GM18507 (cell line): Measurements from ENCODE around the gene DENND1A.
A peak's percentile ranks its signal among the peaks of the same experiment; 100 is the strongest.
"Not testable (repeated sequence)": the region's sequence is repeated elsewhere in the genome, so short reads cannot be mapped to it uniquely, and the experiment has no call there.

Experiments used
- DNase-seq: peaks from one replicate; pipeline ENCODE4 v3.0.0; 2011; ENCODE audit warnings: low read depth; ENCODE audit not compliant: insufficient read length; ENCODE audit errors: extremely low spot score
- FAIRE-seq: peaks from 2 replicates; lab custom pipeline; 2011; peaks lifted over from hg19 to GRCh38; lab: Jason Lieb, UNC

Gene DENND1A

DNA sequence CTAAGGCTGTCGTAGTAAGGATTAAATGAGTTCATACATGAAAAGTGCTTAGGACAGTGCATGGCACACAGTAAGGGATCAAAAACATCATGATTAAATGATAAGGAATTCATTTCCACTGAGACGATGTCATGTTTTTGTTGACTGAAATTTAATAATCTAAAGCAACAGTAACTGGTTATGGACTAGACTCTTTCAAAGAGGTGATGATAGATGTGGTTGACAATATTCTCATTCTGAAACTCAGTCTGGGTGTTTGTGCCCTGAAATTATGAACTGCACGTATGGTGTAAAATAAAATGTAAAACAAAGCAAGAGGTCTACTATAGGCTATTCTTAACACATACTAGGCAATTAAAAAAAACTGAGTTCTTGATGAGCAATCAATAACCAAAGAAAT lies 280.0 kb downstream of the DENND1A start:
- no peak for DNase-seq
- FAIRE-seq: no peak

- no peak for FAIRE-seq
- no peak for DNase-seq
Observed at GRCh38 chr9:123647145-123647544, 282.8 kb downstream of the DENND1A start.

GRCh38 chr9:123645762-123646161 lies 284.2 kb downstream of the DENND1A start:
- FAIRE-seq (no peak), DNase-seq (no peak)

DNA sequence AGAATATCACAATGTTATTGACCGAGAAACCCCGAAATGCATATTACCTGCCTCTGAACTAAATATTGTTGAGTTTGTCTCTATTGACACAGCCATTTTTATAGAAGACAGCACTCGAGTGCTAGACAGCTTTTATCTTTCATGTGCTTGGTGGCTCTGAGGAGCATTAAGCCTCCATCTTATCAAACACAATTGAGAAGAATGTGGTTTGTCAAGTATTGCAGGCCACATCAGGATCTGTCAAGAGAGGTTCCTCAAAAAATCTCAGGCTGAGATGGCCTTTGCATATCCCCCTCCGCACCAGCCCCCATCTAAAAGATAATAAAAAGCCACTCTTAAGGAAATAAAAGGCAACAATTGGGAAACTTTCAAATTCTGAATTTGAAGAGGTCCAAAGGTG lies 284.8 kb downstream of the DENND1A start:
- FAIRE-seq (no peak), DNase-seq (no peak)

DNA sequence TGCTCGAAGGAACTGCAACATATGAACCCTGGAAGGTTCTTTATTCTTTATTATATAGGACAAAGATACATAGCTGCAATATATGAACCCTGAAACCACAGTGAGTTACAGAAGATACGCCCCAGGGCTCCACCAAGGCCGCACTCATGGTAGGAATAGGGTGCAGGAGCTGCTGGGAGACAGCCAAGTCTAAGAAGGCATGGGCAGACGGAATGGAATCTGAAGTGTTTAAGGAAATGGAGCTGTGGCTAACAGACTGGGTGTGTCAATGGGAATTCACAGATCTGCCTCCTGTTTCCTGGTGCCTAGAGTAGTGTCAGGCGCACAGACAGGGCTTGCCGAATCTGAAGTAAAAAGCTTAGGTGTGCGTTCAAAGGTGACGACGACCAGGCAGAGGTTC lies 286.4 kb downstream of the DENND1A start:
- DNase-seq (no peak), FAIRE-seq (no peak)

DNA sequence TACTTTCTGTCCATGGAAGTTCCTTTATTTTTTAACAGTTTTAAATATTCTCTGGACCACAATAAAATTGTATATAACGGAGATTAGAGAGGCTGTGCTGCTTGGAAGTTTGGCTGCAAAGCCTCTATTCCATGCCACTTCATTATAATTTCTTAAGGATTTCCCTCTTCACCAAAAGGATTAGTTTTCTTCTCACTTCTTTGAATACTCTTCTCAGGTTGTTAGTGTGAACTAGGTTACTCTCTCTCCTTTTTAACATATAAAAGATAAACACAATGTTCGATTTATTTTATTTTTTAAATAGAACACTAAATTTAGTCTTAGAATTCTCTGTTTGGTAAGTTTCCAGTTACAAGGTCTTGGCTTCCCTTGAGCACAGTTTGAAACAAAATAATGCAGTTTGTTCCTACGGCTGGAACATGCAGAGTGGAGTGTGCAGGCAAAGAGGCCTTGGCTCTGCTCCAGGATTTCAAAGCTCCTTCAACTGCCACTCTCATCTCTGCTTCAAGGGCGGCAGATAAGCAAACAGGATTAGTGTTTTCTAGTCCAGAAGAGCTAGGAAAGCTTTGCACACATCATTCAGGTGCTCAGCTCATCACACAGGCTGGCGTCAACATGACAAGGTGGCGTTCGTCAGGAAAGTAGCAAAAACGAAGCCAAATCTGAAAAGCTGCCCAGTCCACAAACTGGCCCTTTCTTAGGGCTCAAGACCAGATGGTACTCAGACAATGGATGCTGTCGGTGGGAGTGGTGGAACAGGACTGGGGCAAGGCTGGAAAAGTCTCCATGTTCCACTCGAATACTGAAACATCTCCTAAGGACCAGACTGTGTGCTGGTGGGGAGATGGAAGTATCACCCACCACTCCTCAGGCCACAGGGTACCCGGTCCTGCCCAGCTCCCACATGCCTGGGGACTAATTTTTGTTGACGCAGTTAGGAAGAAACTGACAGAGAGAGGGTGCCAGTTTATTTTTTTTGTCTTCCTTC lies 287.3 kb downstream of the DENND1A start:
- DNase-seq: no peak
- no peak for FAIRE-seq

GRCh38 chr9:123640792-123641222 lies 289.1 kb downstream of the DENND1A start:
- no peak for FAIRE-seq
- no peak for DNase-seq

- DNase-seq (no peak), FAIRE-seq (no peak)
Observed at GRCh38 chr9:123639743-123640142, 290.2 kb downstream of the DENND1A start.

DNA sequence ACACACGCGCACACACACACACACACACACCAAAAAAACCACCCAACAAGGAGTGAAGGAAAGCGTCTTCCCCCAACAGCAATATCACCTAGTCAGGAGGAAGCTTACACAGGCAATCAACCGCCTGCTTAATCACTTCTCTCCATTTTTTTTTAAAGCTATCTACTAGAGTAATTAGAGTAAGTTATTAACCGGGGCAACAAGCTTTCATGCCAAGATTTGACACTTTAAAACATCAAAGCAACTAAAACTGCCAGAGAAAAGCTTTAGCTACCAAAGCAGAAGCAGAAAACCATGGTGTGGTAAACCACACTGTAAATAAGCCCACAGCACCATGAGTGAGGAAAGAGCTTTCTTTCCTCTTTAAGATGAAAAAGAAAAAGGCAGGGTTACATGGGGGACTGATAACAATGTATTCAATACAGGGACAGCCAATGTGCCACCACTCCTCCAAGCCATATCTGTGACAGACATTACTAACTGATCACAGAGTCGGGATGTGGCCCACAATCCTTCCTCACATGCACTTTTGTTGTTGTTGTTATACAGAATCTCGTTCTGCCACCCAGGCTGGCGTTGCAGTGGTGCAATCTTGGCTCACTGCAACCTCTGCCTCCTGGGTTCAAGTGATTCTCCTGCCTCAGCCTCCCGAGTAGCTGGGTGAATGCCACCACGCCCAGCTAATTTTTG lies 291.8 kb downstream of the DENND1A start:
- no peak for DNase-seq
- peak; percentile 65 for FAIRE-seq

GRCh38 chr9:123637606-123637944 lies 292.4 kb downstream of the DENND1A start:
- no peak for DNase-seq
- no peak for FAIRE-seq

DNA sequence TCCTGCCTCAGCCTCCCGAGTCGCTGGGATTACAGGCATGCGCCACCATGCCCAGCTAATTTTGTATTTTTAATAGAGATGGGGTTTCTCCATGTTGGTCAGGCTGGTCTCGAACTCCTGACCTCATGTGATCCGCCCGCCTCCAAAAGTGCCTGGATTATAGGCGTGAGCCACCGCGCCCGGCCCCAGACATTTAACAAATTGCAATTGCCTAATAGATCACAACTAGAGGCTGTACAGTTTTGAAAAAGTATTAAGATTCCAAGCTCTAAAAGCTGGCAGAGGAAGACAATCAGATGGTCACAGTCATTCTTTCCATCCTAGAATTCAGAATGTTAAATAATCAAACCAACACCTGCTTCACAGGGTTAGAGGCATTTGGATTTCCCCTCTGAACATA lies 293.1 kb downstream of the DENND1A start:
- not testable (repeated sequence) for DNase-seq, FAIRE-seq

DNA sequence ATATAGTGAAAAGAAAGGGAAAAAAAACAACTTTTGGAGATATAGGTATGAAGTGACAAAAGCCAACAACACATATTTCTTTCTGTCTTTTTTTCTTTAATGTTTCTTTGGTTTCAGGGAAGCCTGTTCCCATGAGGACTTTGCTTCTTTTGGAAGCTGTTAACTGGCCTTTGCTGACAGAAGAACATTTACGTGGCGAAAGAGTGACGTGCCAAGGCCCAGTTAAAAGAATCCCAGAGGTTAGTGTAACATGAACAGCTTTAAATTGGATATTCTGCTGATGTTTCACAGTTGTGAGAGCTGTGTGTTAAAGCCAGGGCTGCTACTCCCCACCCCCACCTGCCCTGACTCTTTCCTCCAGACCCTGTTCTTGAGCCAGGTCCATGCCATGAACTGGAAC lies 298.1 kb downstream of the DENND1A start:
- DNase-seq (no peak), FAIRE-seq (no peak)

DNA sequence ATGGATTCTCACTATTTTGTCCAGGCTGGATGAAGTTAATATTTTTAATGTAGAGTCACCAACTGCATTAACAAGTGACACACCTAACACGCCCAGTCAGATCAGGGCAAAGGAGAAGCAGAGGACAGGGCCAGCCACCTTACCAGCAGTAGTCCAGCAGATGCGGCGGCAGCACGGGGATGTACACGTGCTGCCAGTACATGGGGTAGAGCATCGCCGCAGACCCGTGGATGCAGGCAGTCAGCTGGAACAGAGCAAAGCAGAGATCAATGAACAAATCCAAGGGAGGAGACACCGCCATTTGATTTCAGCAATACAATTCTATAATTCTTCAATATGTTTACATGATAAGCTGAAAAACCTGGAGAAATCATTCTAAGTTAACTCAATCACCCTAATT lies 299.7 kb downstream of the DENND1A start:
- FAIRE-seq (no peak), DNase-seq (no peak)

DNA sequence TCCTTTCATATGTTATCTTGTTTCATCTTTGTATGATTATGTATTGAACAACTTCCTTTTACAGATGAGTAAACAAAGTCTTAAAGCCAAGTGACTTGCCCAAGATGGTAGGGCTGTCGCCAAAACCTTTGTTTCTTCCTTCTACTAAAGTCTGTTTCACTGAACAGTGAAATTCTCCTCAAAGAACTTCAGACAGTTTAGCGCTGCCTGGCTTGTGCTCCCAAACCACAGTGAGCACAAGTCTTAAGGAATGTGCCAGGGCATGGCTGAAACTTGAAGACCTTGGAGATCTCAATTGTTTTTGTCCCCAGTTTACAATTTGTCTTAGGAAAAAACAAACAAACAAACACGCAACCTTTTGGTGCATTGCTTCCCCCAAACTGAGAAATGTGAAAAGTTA lies 300.4 kb downstream of the DENND1A start:
- DNase-seq (no peak), FAIRE-seq (no peak)

GRCh38 chr9:123622711-123623241 lies 307.1 kb downstream of the DENND1A start:
- no peak for DNase-seq
- FAIRE-seq: no peak

GRCh38 chr9:123620239-123620638 lies 309.7 kb downstream of the DENND1A start:
- DNase-seq (no peak), FAIRE-seq (no peak)

- no peak for DNase-seq
- no peak for FAIRE-seq
Observed at GRCh38 chr9:123617952-123618678, 311.8 kb downstream of the DENND1A start.

DNA sequence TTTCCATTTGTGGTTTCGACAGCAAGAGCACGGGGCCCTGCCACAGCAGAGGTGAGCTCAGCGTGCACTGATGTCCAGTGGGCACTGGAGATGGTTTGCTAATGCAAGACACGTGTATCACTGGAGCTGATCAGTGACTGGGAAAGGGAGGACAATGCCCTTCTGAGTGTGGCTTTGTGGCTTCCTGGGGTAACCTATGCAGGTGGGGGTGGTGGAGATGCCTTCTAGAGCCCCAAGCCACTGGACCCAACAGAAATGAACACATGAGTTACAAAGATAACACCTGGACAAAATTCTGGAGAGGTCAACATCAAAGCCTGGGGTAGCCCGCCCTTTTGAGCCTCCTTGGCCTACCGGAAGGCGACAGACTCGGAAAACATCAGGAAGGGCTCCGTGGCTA lies 312.6 kb downstream of the DENND1A start:
- DNase-seq: no peak
- FAIRE-seq: no peak

DNA sequence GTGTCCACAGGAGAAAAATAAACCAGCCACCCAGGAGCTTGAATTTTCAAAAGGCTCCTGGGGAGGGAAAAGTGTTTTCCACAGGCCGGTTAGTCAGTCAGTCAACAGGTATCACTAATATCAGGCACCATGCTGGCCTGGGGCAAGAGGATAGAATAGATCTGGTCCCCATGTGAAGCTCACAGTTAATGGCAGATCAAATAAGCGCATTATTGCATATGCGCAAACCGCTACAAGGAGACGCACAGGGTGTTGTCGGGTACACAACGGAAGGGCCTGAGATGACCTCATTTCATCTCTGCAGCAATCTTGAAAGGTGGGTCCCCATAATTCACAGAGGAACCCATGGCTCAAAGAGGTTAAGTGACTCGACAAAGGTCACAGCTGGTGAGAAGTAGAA lies 313.2 kb downstream of the DENND1A start:
- DNase-seq (no peak), FAIRE-seq (no peak)

DNA sequence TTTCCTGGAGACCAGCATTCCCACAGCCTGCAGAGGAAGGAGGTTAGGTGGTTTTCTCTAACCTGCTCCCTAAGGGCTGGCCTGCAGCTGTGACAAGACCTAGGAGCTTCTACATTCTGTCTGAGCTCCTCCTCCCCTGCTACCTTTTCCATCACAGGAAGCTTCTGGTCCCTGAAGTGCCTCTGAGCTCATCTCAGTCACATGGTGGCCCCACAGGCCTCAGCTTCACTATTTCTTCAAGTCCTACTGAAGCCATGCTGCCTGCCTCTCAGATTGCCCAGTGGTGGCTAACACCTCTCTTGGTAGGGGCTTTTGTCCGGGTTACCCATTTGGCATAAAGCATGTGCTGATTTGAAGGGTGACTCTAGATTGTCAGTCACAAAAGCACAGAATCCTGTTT lies 314.5 kb downstream of the DENND1A start:
- DNase-seq (no peak), FAIRE-seq (no peak)
